Neural cell (in vitro differentiated cells): ENCODE results near the gene KDM8. TPM values are rescaled to one million over a fixed set of nuclear protein-coding genes. Genes with fewer than 3 reads are reported as not detected.

Experiments
- H2AFZ ChIP-seq: fragments of 200-600, 300-800 bp; sonication (generic), shearing (Covaris generic); 2 replicates; pipeline ENCODE4 v1.6.0; 2014; ENCODE audit warnings: low read depth, mild to moderate bottlenecking, antibody characterized with exemption, low read length, moderate library complexity
- H3F3A ChIP-seq: fragments of 200-600 bp; shearing (Covaris generic); 2 replicates; pipeline ENCODE4 v1.6.1; 2016; ENCODE audit warnings: mild to moderate bottlenecking, moderate library complexity, mixed read lengths, antibody characterized with exemption, low read length; ENCODE audit not compliant: insufficient read depth, poor library complexity, severe bottlenecking
- H3K27ac ChIP-seq: fragments of 200-600, 300-800 bp; sonication (generic), shearing (Covaris generic); 2 replicates; pipeline ENCODE4 v1.5.1; 2014; ENCODE audit warnings: mild to moderate bottlenecking, low read length, moderate library complexity
- H3K27me3 ChIP-seq: fragments of 300-800, 200-600 bp; sonication (generic), shearing (Covaris generic); 2 replicates; pipeline ENCODE4 v1.6.0; 2014; ENCODE audit warnings: mild to moderate bottlenecking, low read depth, low read length, moderate library complexity; ENCODE audit not compliant: insufficient read depth
- H3K36me3 ChIP-seq: fragments of 300-800, 200-600 bp; sonication (generic), shearing (Covaris generic); 2 replicates; pipeline ENCODE4 v1.5.1; 2014; ENCODE audit warnings: mild to moderate bottlenecking, antibody characterized with exemption, low read length, moderate library complexity; ENCODE audit not compliant: insufficient read depth
- H3K4me2 ChIP-seq: fragments of 300-800, 200-600 bp; sonication (generic), shearing (Covaris generic); 2 replicates; pipeline ENCODE4 v1.6.0; 2014; ENCODE audit warnings: mild to moderate bottlenecking, low read length
- H3K4me3 ChIP-seq: fragments of 300-800, 200-600 bp; sonication (generic), shearing (Covaris generic); 2 replicates; pipeline ENCODE4 v1.5.1; 2014; ENCODE audit warnings: mild to moderate bottlenecking, low read length, moderate library complexity
- H3K79me2 ChIP-seq: fragments of 200-600 bp; shearing (Covaris generic); replicated peaks from 2 replicates; pipeline ENCODE4 v1.6.0; 2014; ENCODE audit warnings: mild to moderate bottlenecking, low read length, moderate library complexity; ENCODE audit not compliant: insufficient read depth
- H3K9ac ChIP-seq: fragments of 300-800, 200-600 bp; sonication (generic), shearing (Covaris generic); 2 replicates; pipeline ENCODE4 v1.6.1; 2016; ENCODE audit warnings: mild to moderate bottlenecking, low read length, mixed read lengths
- H3K9me2 ChIP-seq: fragments of 200-600 bp; shearing (Covaris generic); 2 replicates; pipeline ENCODE4 v1.6.1; 2016; ENCODE audit warnings: mild to moderate bottlenecking, low read length, mixed read lengths; ENCODE audit not compliant: insufficient read depth
- H3K9me3 ChIP-seq: fragments of 200-600, 300-800 bp; sonication (generic), shearing (Covaris generic); 2 replicates; pipeline ENCODE4 v1.6.1; 2016; ENCODE audit warnings: mild to moderate bottlenecking, mixed run types, low read length, moderate library complexity, mixed read lengths
- H4K20me1 ChIP-seq: fragments of 200-600 bp; shearing (Covaris generic); 2 replicates; pipeline ENCODE4 v1.6.1; 2016; ENCODE audit warnings: mild to moderate bottlenecking, mixed run types; ENCODE audit not compliant: insufficient read depth
- CTCF ChIP-seq: fragments of 450-650 bp; IDR thresholded peaks from 2 replicates; pipeline ENCODE4 v1.5.1; 2014; ENCODE audit warnings: antibody characterized with exemption, mild to moderate bottlenecking, moderate library complexity; ENCODE audit not compliant: poor library complexity, severe bottlenecking
- EP300 ChIP-seq: fragments of 450-650 bp; conservative IDR thresholded peaks from 2 replicates; pipeline ENCODE4 v1.6.1; 2014; ENCODE audit warnings: antibody characterized with exemption, mild to moderate bottlenecking, moderate library complexity; ENCODE audit not compliant: poor library complexity, severe bottlenecking
- EZH2 ChIP-seq: fragments of 200-600, 300-800 bp; shearing (Covaris generic), sonication (generic); IDR thresholded peaks from 2 replicates; pipeline ENCODE4 v1.6.1; 2014; ENCODE audit warnings: antibody characterized with exemption, low read length, borderline replicate concordance, mild to moderate bottlenecking; ENCODE audit not compliant: insufficient read depth, poor library complexity, severe bottlenecking
- MXI1 ChIP-seq: fragments of 450-650 bp; conservative IDR thresholded peaks from 2 replicates; pipeline ENCODE4 v1.6.1; 2014; ENCODE audit warnings: antibody characterized with exemption, mild to moderate bottlenecking; ENCODE audit not compliant: poor library complexity, severe bottlenecking
- POLR2AphosphoS5 ChIP-seq: IDR thresholded peaks from 2 replicates; pipeline ENCODE4 v1.6.1; 2012
- RAD21 ChIP-seq: fragments of 450-650 bp; conservative IDR thresholded peaks from 2 replicates; pipeline ENCODE4 v1.6.1; 2014; ENCODE audit warnings: antibody characterized with exemption, mild to moderate bottlenecking, moderate library complexity
- REST ChIP-seq: IDR thresholded peaks from 2 replicates; pipeline ENCODE4 v1.6.1; 2012; ENCODE audit warnings: borderline replicate concordance
- SMC3 ChIP-seq: fragments of 450-650 bp; conservative IDR thresholded peaks from 2 replicates; pipeline ENCODE4 v1.6.1; 2014; ENCODE audit warnings: antibody characterized with exemption, mild to moderate bottlenecking, moderate library complexity; ENCODE audit not compliant: poor library complexity
- TAF1 ChIP-seq: IDR thresholded peaks from 2 replicates; pipeline ENCODE4 v1.6.1; 2012; ENCODE audit warnings: low read depth
- polyA plus RNA-seq: library from polyadenylated mRNA; depleted of rRNA; stranded (reverse); fragments of >200 nt; gene quantifications from 2 replicates; pipeline ENCODE4 v1.2.3, GENCODE V29; 2014

The KDM8 gene
- polyA plus RNA-seq, 1 donor from 2014 or later = 4.0 TPM

DNA sequence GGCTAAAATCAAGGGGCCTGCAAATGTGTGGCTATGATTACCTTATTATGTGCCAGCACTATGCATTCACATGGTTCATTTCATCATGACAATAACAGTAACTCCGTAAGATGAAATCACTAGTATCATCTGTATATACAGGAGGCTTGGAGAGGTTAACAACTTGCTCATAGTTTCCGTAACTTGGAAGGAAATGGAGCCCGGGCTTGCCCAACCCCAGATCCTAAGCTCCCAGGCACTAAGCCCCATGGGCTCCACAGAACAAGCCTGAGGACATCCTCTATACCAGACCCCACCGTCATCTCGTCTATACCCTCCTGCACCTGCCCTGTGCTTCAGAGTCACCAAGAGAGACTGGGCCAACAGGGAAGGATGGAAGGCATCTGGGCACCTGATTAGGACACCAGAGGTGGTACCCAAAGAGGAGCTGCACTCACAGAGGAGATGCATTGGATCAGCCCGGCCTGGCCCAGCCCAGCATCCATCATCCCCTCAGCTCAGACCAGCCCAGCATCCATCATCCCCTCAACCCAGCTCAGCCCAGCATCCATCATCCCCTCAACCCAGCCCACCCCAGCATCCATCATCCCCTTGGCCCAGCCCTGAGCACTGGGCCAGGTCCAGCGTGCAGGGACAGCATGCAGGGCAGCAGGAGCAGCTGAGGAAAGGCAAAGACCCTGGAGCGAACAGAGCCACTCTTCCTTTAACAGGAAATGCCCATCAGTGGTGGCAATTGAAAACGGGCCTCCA lies 36.8 kb downstream of the KDM8 start:
- TF ChIP-seq MXI1 (no peak), CTCF (no peak)
- no peak overlapping the region for H3K9ac ChIP-seq
- H3K27ac ChIP-seq = no peak overlapping the region
- H3K4me3 ChIP-seq = no peak overlapping the region
- no peaks in the 10 kb centered on the region for H3K9me2 ChIP-seq
- H4K20me1 ChIP-seq = no peaks in the 10 kb centered on the region
- no peaks in the 10 kb centered on the region for H3F3A ChIP-seq
- no peaks in the 10 kb centered on the region for H3K36me3 ChIP-seq
- H3K9me3 ChIP-seq = no peaks in the 10 kb centered on the region
- H2AFZ ChIP-seq = no peak overlapping the region
- no peaks in the 10 kb centered on the region for H3K27me3 ChIP-seq
- H3K79me2 ChIP-seq = no peaks in the 10 kb centered on the region
- H3K4me2 ChIP-seq = no peak overlapping the region

- Histone ChIP-seq H3K4me2 (no peak overlapping the region), H2AFZ (no peak overlapping the region), H3K9me2 (no peaks in the 10 kb centered on the region), H3K27me3 (no peaks in the 10 kb centered on the region), H3K79me2 (no peaks in the 10 kb centered on the region), H3K4me3 (no peak overlapping the region), H4K20me1 (no peaks in the 10 kb centered on the region), H3K9me3 (no peaks in the 10 kb centered on the region), H3K9ac (no peak overlapping the region), H3F3A (no peaks in the 10 kb centered on the region), H3K27ac (no peak overlapping the region), H3K36me3 (no peaks in the 10 kb centered on the region)
- TF ChIP-seq EZH2 (no peak), TAF1 (no peak), POLR2AphosphoS5 (no peak), EP300 (no peak), REST (no peak), SMC3 (no peak), RAD21 (no peak), MXI1 (no peak), CTCF (no peak)
Measured at GRCh38 chr16:27240948-27241531, 37.7 kb downstream of the KDM8 start.
